ENCODE results near the gene ASB2.

The ASB2 gene

GRCh38 chr14:93976477-93977057 lies at the start of gene ASB2:
Gene ASB2 (minus strand): TSS chr14:93976570. CDS start chr14:93964539, 12,031 bp downstream.
- DNase-seq (ENCODE audit: low read depth in 2 of 2), result no peak

GRCh38 chr14:94025720-94026119 lies 49.4 kb upstream of the ASB2 start:
- DNase-seq (ENCODE audit: low read depth in 2 of 2), result no peak

GRCh38 chr14:94024549-94024948 lies 48.2 kb upstream of the ASB2 start:
- no peak for DNase-seq (ENCODE audit: low read depth in 2 of 2)

- DNase-seq (ENCODE audit: low read depth in 2 of 2), result no peak
Observed at GRCh38 chr14:94022532-94023411, 46.4 kb upstream of the ASB2 start.

GRCh38 chr14:94021416-94022157 lies 45.2 kb upstream of the ASB2 start:
- DNase-seq (ENCODE audit: low read depth in 2 of 2), result no peak

GRCh38 chr14:94021001-94021400 lies 44.6 kb upstream of the ASB2 start:
- DNase-seq (ENCODE audit: low read depth in 2 of 2), result no peak

- DNase-seq (ENCODE audit: low read depth in 2 of 2), result no peak
Observed at GRCh38 chr14:94020267-94020666, 43.9 kb upstream of the ASB2 start.

- DNase-seq (ENCODE audit: low read depth in 2 of 2), result no peak
Observed at GRCh38 chr14:94019329-94019728, 43.0 kb upstream of the ASB2 start.

GRCh38 chr14:94018308-94018707 lies 41.9 kb upstream of the ASB2 start:
- no peak for DNase-seq (ENCODE audit: low read depth in 2 of 2)

- DNase-seq (ENCODE audit: low read depth in 2 of 2), result no peak
Observed at GRCh38 chr14:94016446-94016976, 40.1 kb upstream of the ASB2 start.

GRCh38 chr14:94015223-94015622 lies 38.9 kb upstream of the ASB2 start:
- DNase-seq (ENCODE audit: low read depth in 2 of 2), result no peak

GRCh38 chr14:94014382-94014781 lies 38.0 kb upstream of the ASB2 start:
- DNase-seq (ENCODE audit: low read depth in 2 of 2), result no peak

GRCh38 chr14:94011795-94012194 lies 35.4 kb upstream of the ASB2 start:
- DNase-seq (ENCODE audit: low read depth in 2 of 2), result no peak

GRCh38 chr14:94010625-94011024 lies 34.3 kb upstream of the ASB2 start:
- no peak for DNase-seq (ENCODE audit: low read depth in 2 of 2)

- DNase-seq (ENCODE audit: low read depth in 2 of 2), result no peak
Observed at GRCh38 chr14:94009767-94010166, 33.4 kb upstream of the ASB2 start.

GRCh38 chr14:94008234-94008633 lies 31.9 kb upstream of the ASB2 start:
- no peak for DNase-seq (ENCODE audit: low read depth in 2 of 2)

GRCh38 chr14:94005324-94006073 lies 29.1 kb upstream of the ASB2 start:
- DNase-seq (ENCODE audit: low read depth in 2 of 2), result no peak

- DNase-seq (ENCODE audit: low read depth in 2 of 2), result no peak
Observed at GRCh38 chr14:94004015-94004414, 27.6 kb upstream of the ASB2 start.

GRCh38 chr14:94003397-94003796 lies 27.0 kb upstream of the ASB2 start:
- no peak for DNase-seq (ENCODE audit: low read depth in 2 of 2)

- DNase-seq (ENCODE audit: low read depth in 2 of 2), result peak; percentile 32 to 33
Observed at GRCh38 chr14:94001501-94002396, 25.4 kb upstream of the ASB2 start.

- DNase-seq (ENCODE audit: low read depth in 2 of 2), result no peak
Observed at GRCh38 chr14:94001016-94001415, 24.6 kb upstream of the ASB2 start.

Measured in stimulated activated CD8-positive, alpha-beta memory T cell treated with anti-CD3 and anti-CD28 coated beads, Interleukin-2, amount 100 ng/mL, for 1 hour (primary cell).